MM.1S (cell line): ENCODE measurements around the gene RASL10A.

Source experiments
- DNase-seq: peaks from one replicate; pipeline ENCODE4 v3.0.0-alpha.2; 2015
- H2AFZ ChIP-seq: fragments of 300-600 bp; sonication (generic); 2 replicates; pipeline ENCODE4 v1.6.0; 2016; ENCODE audit warnings: antibody characterized with exemption, low read length
- H3F3A ChIP-seq: fragments of 300-600 bp; sonication (generic); 2 replicates; pipeline ENCODE4 v1.6.1; 2016; ENCODE audit warnings: mild to moderate bottlenecking, antibody characterized with exemption, low read length, moderate library complexity, mixed read lengths; ENCODE audit not compliant: insufficient read depth
- H3K27ac ChIP-seq: fragments of 300-600 bp; sonication (generic); 2 replicates; pipeline ENCODE4 v1.5.1; 2016; ENCODE audit warnings: mild to moderate bottlenecking, low read length
- H3K27me3 ChIP-seq: fragments of 300-600 bp; sonication (generic); replicated peaks from 2 replicates; pipeline ENCODE4 v1.6.0; 2016; ENCODE audit warnings: low read length; ENCODE audit not compliant: insufficient read depth
- H3K36me3 ChIP-seq: fragments of 300-600 bp; sonication (generic); replicated peaks from 2 replicates; pipeline ENCODE4 v1.6.1; 2016; ENCODE audit warnings: mild to moderate bottlenecking, low read length, mixed read lengths; ENCODE audit not compliant: insufficient read depth
- H3K4me1 ChIP-seq: fragments of 300-600 bp; sonication (generic); 2 replicates; pipeline ENCODE4 v1.6.1; 2016; ENCODE audit warnings: low read length, mixed read lengths
- H3K4me2 ChIP-seq: fragments of 300-600 bp; sonication (generic); 2 replicates; pipeline ENCODE4 v1.6.0; 2016; ENCODE audit warnings: low read depth, low read length
- H3K4me3 ChIP-seq: fragments of 300-600 bp; sonication (generic); 2 replicates; pipeline ENCODE4 v1.5.1; 2016; ENCODE audit warnings: low read length, mixed read lengths
- H3K79me2 ChIP-seq: fragments of 300-600 bp; sonication (generic); 2 replicates; pipeline ENCODE4 v1.6.1; 2016; ENCODE audit warnings: mixed run types, low read length, mixed read lengths
- H3K9ac ChIP-seq: fragments of 300-600 bp; sonication (generic); 2 replicates; pipeline ENCODE4 v1.6.1; 2016; ENCODE audit warnings: low read length, mixed read lengths
- H3K9me2 ChIP-seq: fragments of 300-600 bp; sonication (generic); replicated peaks from 2 replicates; pipeline ENCODE4 v1.6.1; 2016; ENCODE audit warnings: mild to moderate bottlenecking, low read length, mixed read lengths; ENCODE audit not compliant: insufficient read depth
- H3K9me3 ChIP-seq: fragments of 300-600 bp; sonication (generic); replicated peaks from 2 replicates; pipeline ENCODE4 v1.6.1; 2016; ENCODE audit warnings: mild to moderate bottlenecking, low read length, mixed read lengths; ENCODE audit not compliant: insufficient read depth
- H4K20me1 ChIP-seq: fragments of 300-600 bp; sonication (generic); 2 replicates; pipeline ENCODE4 v1.6.1; 2016; ENCODE audit warnings: mild to moderate bottlenecking, low read length, moderate library complexity, mixed read lengths; ENCODE audit not compliant: insufficient read depth
- CTCF ChIP-seq: fragments of 300-600 bp; sonication (generic); IDR thresholded peaks from 2 replicates; pipeline ENCODE4 v1.5.1; 2016; ENCODE audit warnings: antibody characterized with exemption, low read length, mixed read lengths
- EZH2 ChIP-seq: fragments of 300-600 bp; sonication (generic); optimal IDR thresholded peaks from 2 replicates; pipeline ENCODE3; 2017; ENCODE audit warnings: low read depth, mild to moderate bottlenecking, antibody characterized with exemption, low read length, mixed read lengths
- EZH2phosphoT487 ChIP-seq: fragments of 300-600 bp; sonication (generic); IDR thresholded peaks from 2 replicates; pipeline ENCODE4 v1.6.1; 2018; ENCODE audit warnings: antibody characterized with exemption, low read length

Gene RASL10A

GRCh38 chr22:29309332-29310064 is 6.0 kb downstream of the RASL10A start:
- no peak overlapping the region for H2AFZ ChIP-seq
- no peaks in the 10 kb centered on the region for H3K9me2 ChIP-seq
- H3K79me2 ChIP-seq, result no peaks in the 10 kb centered on the region
- no peak overlapping the region for H3K4me3 ChIP-seq
- H3K9ac ChIP-seq, result no peak overlapping the region
- H3K4me1 ChIP-seq, result no peaks in the 10 kb centered on the region
- H3K27me3 ChIP-seq, result peaks cover 31% of the 10 kb centered on the region
- H3K9me3 ChIP-seq, result no peaks in the 10 kb centered on the region
- TF ChIP-seq CTCF, result no peak
- TF ChIP-seq EZH2phosphoT487, result no peak
- TF ChIP-seq EZH2, result no peak
- DNase-seq, result no peak
- no peak overlapping the region for H3K27ac ChIP-seq
- no peak overlapping the region for H3K4me2 ChIP-seq
- no peaks in the 10 kb centered on the region for H3K36me3 ChIP-seq
- H4K20me1 ChIP-seq, result no peaks in the 10 kb centered on the region
- no peaks in the 10 kb centered on the region for H3F3A ChIP-seq

GRCh38 chr22:29308791-29309262 is 6.7 kb downstream of the RASL10A start:
- H3K9ac ChIP-seq, result no peak overlapping the region
- no peak for DNase-seq

GRCh38 chr22:29308148-29308790 is 7.2 kb downstream of the RASL10A start:
- H3K9me2 ChIP-seq, result no peaks in the 10 kb centered on the region
- H3F3A ChIP-seq, result no peaks in the 10 kb centered on the region
- no peak for TF ChIP-seq EZH2phosphoT487
- TF ChIP-seq EZH2, result no peak
- TF ChIP-seq CTCF, result no peak
- H3K79me2 ChIP-seq, result no peaks in the 10 kb centered on the region
- no peaks in the 10 kb centered on the region for H3K9me3 ChIP-seq
- H3K4me1 ChIP-seq, result no peaks in the 10 kb centered on the region
- no peak overlapping the region for H3K27ac ChIP-seq
- no peak overlapping the region for H3K4me3 ChIP-seq
- peaks cover 19% of the 10 kb centered on the region for H3K27me3 ChIP-seq
- H3K9ac ChIP-seq, result no peak overlapping the region
- no peak for DNase-seq
- H2AFZ ChIP-seq, result no peak overlapping the region
- H3K4me2 ChIP-seq, result no peak overlapping the region
- no peaks in the 10 kb centered on the region for H4K20me1 ChIP-seq
- no peaks in the 10 kb centered on the region for H3K36me3 ChIP-seq

More at GRCh38 chr22:29308791-29309262, 6.7 kb downstream of the RASL10A start:
- H3K27me3 ChIP-seq, result peaks cover 25% of the 10 kb centered on the region
- no peaks in the 10 kb centered on the region for H3K9me2 ChIP-seq
- no peaks in the 10 kb centered on the region for H3K36me3 ChIP-seq
- no peak overlapping the region for H3K4me2 ChIP-seq
- no peaks in the 10 kb centered on the region for H3K79me2 ChIP-seq
- TF ChIP-seq CTCF (no peak), EZH2phosphoT487 (no peak), EZH2 (no peak)
- H4K20me1 ChIP-seq, result no peaks in the 10 kb centered on the region
- H2AFZ ChIP-seq, result no peak overlapping the region
- no peak overlapping the region for H3K4me3 ChIP-seq
- H3K27ac ChIP-seq, result no peak overlapping the region
- H3K9me3 ChIP-seq, result no peaks in the 10 kb centered on the region
- no peaks in the 10 kb centered on the region for H3K4me1 ChIP-seq
- H3F3A ChIP-seq, result no peaks in the 10 kb centered on the region
